Activated B cell treated with CpG ODN at 0.5 μM for 24 hours (primary cell): Measurements from ENCODE around the gene LIPN. TPM values are rescaled to one million over a fixed set of nuclear protein-coding genes. Genes with fewer than 3 reads are reported as not detected.

Experiments used
- ATAC-seq: fragments of 200-7000 bp; cut with Tn5 transposase; one replicate; pipeline ENCODE4 v1.10.0; 2021; ENCODE audit warnings: low read depth, mild to moderate bottlenecking, moderate library complexity
- CTCF ChIA-PET: fragments of 350-600 bp; sonication (Branson Sonifier 250); formaldehyde crosslinking; loops from one replicate; lab custom pipeline; 2021; ENCODE audit warnings: antibody characterized with exemption; lab: Charles Lee
- POLR2A ChIA-PET: fragments of 350-600 bp; sonication (Branson Sonifier 250); formaldehyde crosslinking; loops from one replicate; lab custom pipeline; 2021; ENCODE audit warnings: antibody characterized with exemption; lab: Charles Lee
- DNase-seq: peaks from one replicate; pipeline ENCODE4 v3.0.0; 2022
- H3K27ac Mint-ChIP-seq: one replicate; pipeline ENCODE4 v1.8.0; 2020; ENCODE audit warnings: mixed read lengths
- H3K27me3 Mint-ChIP-seq: one replicate; pipeline ENCODE4 v1.8.0; 2021; ENCODE audit warnings: mixed read lengths
- H3K36me3 Mint-ChIP-seq: one replicate; pipeline ENCODE4 v1.8.0; 2021; ENCODE audit warnings: low read depth, mixed read lengths
- H3K4me1 Mint-ChIP-seq: one replicate; pipeline ENCODE4 v1.8.0; 2021; ENCODE audit warnings: mixed read lengths
- H3K4me3 Mint-ChIP-seq: one replicate; pipeline ENCODE4 v1.8.0; 2020; ENCODE audit warnings: mild to moderate bottlenecking, mixed read lengths
- H3K9me3 Mint-ChIP-seq: one replicate; pipeline ENCODE4 v1.8.0; 2020; ENCODE audit warnings: mixed read lengths
- CTCF ChIP-seq: fragments of 200-600 bp; IDR thresholded peaks from one replicate; pipeline ENCODE4 v1.8.0; 2022; ENCODE audit warnings: antibody characterized with exemption, mild to moderate bottlenecking
- intact Hi-C: fragments of 100-400 bp; cut with micrococcal nuclease; formaldehyde crosslinking; loops from one replicate; pipeline ENCODE4 v1.15.1; 2024
- total RNA-seq: library from RNA; stranded (reverse); gene quantifications from 2 replicates; pipeline ENCODE4 v1.2.3, GENCODE V29; 2022

LIPN gene
- total RNA-seq, 1 donor from 2014 or later = 0.27 TPM

- ChIA-PET CTCF (no interaction called here), POLR2A (no interaction called here)
- no peak for DNase-seq
- no peak overlapping the region for H3K4me3 Mint-ChIP-seq
- H3K9me3 Mint-ChIP-seq = no peaks in the 10 kb centered on the region
- H3K27me3 Mint-ChIP-seq = no peaks in the 10 kb centered on the region
- TF ChIP-seq CTCF = no peak
- H3K27ac Mint-ChIP-seq = no peak overlapping the region
- no peaks in the 10 kb centered on the region for H3K4me1 Mint-ChIP-seq
- intact Hi-C loops = no loop called here
- no peaks in the 10 kb centered on the region for H3K36me3 Mint-ChIP-seq
- ATAC-seq = no peak
These were observed 27.6 kb downstream of the LIPN start for GRCh38 chr10:88787463-88787862.

GRCh38 chr10:88788924-88789323, 29.1 kb downstream of the LIPN start:
- no peaks in the 10 kb centered on the region for H3K27me3 Mint-ChIP-seq
- intact Hi-C loops = no loop called here
- no peaks in the 10 kb centered on the region for H3K36me3 Mint-ChIP-seq
- no peak for DNase-seq
- no peaks in the 10 kb centered on the region for H3K9me3 Mint-ChIP-seq
- H3K4me3 Mint-ChIP-seq = no peak overlapping the region
- no peak overlapping the region for H3K27ac Mint-ChIP-seq
- ChIA-PET POLR2A (no interaction called here), CTCF (no interaction called here)
- H3K4me1 Mint-ChIP-seq = no peaks in the 10 kb centered on the region
- ATAC-seq = no peak
- no peak for TF ChIP-seq CTCF

GRCh38 chr10:88791924-88792323, 32.1 kb downstream of the LIPN start:
- no peak overlapping the region for H3K27ac Mint-ChIP-seq
- no peaks in the 10 kb centered on the region for H3K27me3 Mint-ChIP-seq
- intact Hi-C loops = loop anchor here (5.0 kb wide), 1 partner anchor 105 kb away; no protein-coding TSS in a partner anchor
- CTCF ChIA-PET = no interaction called here
- no peaks in the 10 kb centered on the region for H3K9me3 Mint-ChIP-seq
- ATAC-seq (no peak), DNase-seq (no peak)
- no peaks in the 10 kb centered on the region for H3K4me1 Mint-ChIP-seq
- H3K4me3 Mint-ChIP-seq = no peak overlapping the region
- TF ChIP-seq CTCF = no peak
- H3K36me3 Mint-ChIP-seq = no peaks in the 10 kb centered on the region
- POLR2A ChIA-PET = no interaction called here

GRCh38 chr10:88792661-88793060, 32.8 kb downstream of the LIPN start:
- intact Hi-C loops = loop anchor here (5.0 kb wide), 1 partner anchor 105 kb away; no protein-coding TSS in a partner anchor
- H3K4me1 Mint-ChIP-seq = no peaks in the 10 kb centered on the region
- ATAC-seq (no peak), DNase-seq (no peak)
- CTCF ChIA-PET = no interaction called here
- H3K36me3 Mint-ChIP-seq = no peaks in the 10 kb centered on the region
- no peaks in the 10 kb centered on the region for H3K27me3 Mint-ChIP-seq
- no peak overlapping the region for H3K27ac Mint-ChIP-seq
- POLR2A ChIA-PET = no interaction called here
- no peak overlapping the region for H3K4me3 Mint-ChIP-seq
- H3K9me3 Mint-ChIP-seq = no peaks in the 10 kb centered on the region
- no peak for TF ChIP-seq CTCF

GRCh38 chr10:88793712-88794299, 34.0 kb downstream of the LIPN start:
- ATAC-seq = no peak
- CTCF ChIA-PET = no interaction called here
- Mint-ChIP-seq H3K27ac (no peak overlapping the region), H3K36me3 (no peaks in the 10 kb centered on the region), H3K4me1 (no peaks in the 10 kb centered on the region), H3K4me3 (no peak overlapping the region), H3K27me3 (no peaks in the 10 kb centered on the region), H3K9me3 (no peaks in the 10 kb centered on the region)
- intact Hi-C loops = loop anchor here (5.0 kb wide), 1 partner anchor 107 kb away; no protein-coding TSS in a partner anchor
- POLR2A ChIA-PET = no interaction called here
- TF ChIP-seq CTCF = no peak
- no peak for DNase-seq
